ENCODE measurements around the gene MPZL2.

MPZL2 gene

DNA sequence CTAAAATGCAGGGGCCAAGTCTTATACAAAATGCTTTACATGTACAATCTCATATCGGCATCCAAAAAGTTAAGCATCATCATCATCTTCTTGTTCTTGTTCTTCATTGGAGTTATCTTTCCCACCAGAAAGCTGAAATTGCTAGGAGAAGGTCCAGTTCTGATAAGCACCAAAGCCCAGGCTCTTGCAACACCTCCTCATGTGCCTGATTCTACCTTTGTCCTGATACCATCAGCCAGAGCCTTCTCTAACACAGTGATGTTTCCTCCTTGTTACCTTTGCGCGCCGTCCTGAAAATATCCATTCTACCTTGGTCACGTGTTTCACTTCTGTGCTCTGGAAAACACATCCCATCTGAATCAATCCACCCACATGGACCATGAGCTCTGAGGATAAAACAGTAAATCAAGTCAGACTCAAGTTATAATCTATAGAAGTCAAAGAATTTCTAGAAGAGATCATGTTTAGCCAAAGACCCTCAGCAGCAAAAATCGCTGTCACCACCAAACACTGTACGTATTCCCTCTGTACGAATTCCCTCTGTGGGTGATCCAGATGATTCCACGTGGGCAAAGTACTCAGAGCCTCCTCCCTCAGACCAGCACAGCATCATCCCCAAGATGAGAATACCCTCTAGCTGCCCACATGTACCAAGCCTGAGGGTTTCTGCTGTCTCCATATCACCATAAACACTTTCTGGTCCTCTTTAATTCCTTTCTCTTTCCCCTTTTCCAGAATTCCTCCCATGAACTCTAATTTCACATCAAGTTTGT lies 58.3 kb downstream of the MPZL2 start:
- ChIA-PET POLR2A (ENCODE audit: low non-redundant PET) (no interaction called here), CTCF (no interaction called here)
- TF ChIP-seq, protein P1, sequence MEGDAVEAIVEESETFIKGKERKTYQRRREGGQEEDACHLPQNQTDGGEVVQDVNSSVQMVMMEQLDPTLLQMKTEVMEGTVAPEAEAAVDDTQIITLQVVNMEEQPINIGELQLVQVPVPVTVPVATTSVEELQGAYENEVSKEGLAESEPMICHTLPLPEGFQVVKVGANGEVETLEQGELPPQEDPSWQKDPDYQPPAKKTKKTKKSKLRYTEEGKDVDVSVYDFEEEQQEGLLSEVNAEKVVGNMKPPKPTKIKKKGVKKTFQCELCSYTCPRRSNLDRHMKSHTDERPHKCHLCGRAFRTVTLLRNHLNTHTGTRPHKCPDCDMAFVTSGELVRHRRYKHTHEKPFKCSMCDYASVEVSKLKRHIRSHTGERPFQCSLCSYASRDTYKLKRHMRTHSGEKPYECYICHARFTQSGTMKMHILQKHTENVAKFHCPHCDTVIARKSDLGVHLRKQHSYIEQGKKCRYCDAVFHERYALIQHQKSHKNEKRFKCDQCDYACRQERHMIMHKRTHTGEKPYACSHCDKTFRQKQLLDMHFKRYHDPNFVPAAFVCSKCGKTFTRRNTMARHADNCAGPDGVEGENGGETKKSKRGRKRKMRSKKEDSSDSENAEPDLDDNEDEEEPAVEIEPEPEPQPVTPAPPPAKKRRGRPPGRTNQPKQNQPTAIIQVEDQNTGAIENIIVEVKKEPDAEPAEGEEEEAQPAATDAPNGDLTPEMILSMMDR (conservative IDR thresholded peaks at IDR 0.05; ENCODE audit: low read depth), result no peak
- no peak for DNase-seq (ENCODE audit: low spot score)
- no peak overlapping the region for H3K27ac ChIP-seq
